ENCODE data around the gene POC1A. TPM values are rescaled to one million over a fixed set of nuclear protein-coding genes. Genes with fewer than 3 reads are reported as not detected.

POC1A gene
- total and polyA plus RNA-seq, 2 donors (not counting 3 experiments of a cell fraction or from before 2014, with no cell fraction given): 14.8 to 19.4 TPM

- DNase-seq (ENCODE audit: low read depth, low spot score): no peak
These were observed 103.7 kb downstream of the POC1A start for GRCh38 chr3:52050571-52050970.

More at GRCh38 chr3:52050571-52050970, 103.7 kb downstream of the POC1A start:
- no peaks in the 10 kb centered on the region for H3K27me3 ChIP-seq (ENCODE audit: control insufficient read depth in 2 of 2, insufficient read depth in 2 of 2, low read length in 2 of 2)
- no TSS peak for BruUV-seq (replicated peaks)
- H3K79me2 ChIP-seq (ENCODE audit: control insufficient read depth, insufficient read depth, low read length): peaks cover 34% of the 10 kb centered on the region
- TF ChIP-seq CTCF (IDR thresholded peaks at IDR 0.05; ENCODE audit: extremely low read depth in 1 of 2, insufficient read depth in 1 of 2, low read depth in 1 of 2, low read length in 2 of 2) (no peak), MAX (IDR thresholded peaks at IDR 0.05; ENCODE audit: insufficient read depth, insufficient read length) (no peak), GATA2 (IDR thresholded peaks at IDR 0.05; ENCODE audit: insufficient read depth, insufficient read length, low read depth, low read length) (no peak), EZH2 (IDR thresholded peaks at IDR 0.05; ENCODE audit: borderline replicate concordance, low read depth, low read length, severe bottlenecking) (no peak), POLR2AphosphoS5 (IDR thresholded peaks at IDR 0.05; ENCODE audit: insufficient read depth, low read depth, low read length) (no peak), MYC (IDR thresholded peaks at IDR 0.05; ENCODE audit: low read depth, low read length) (no peak)
- H4K20me1 ChIP-seq (replicated peaks; ENCODE audit: control insufficient read depth, extremely low read depth, insufficient read depth, low read length): no peaks in the 10 kb centered on the region
- no peak for FAIRE-seq
- no peaks in the 10 kb centered on the region for H3K9me1 ChIP-seq (replicated peaks; ENCODE audit: control insufficient read depth, extremely low read depth, insufficient read depth, low read length)
- H2AFZ ChIP-seq (ENCODE audit: low read depth, low read length): no peak overlapping the region
- ChIA-PET POLR2A (no interaction called here), CTCF (interaction anchor here (0.9 to 9.3 kb wide), 2 partner anchors 11 to 46 kb away, joined by 3 to 260 read pairs; no protein-coding TSS in a partner anchor)
- intact Hi-C loops (cut with micrococcal nuclease): no loop called here
- dilution Hi-C loops (cut with MboI; ENCODE audit: extremely low pct_ligation_motif_present, low sequenced_read_pairs): no loop called here
- no peak overlapping the region for H3K27ac ChIP-seq (ENCODE audit: insufficient read depth, low read depth, low read length)
- H3K4me2 ChIP-seq (ENCODE audit: insufficient read depth, low read length): no peak overlapping the region
- H3K4me1 ChIP-seq (ENCODE audit: control insufficient read depth, extremely low read depth, insufficient read depth, low read length): peaks cover 60% of the 10 kb centered on the region
- no peaks in the 10 kb centered on the region for H3K9me3 ChIP-seq (replicated peaks; ENCODE audit: control insufficient read depth, insufficient read depth, low read length)
- no peak overlapping the region for H3K9ac ChIP-seq (replicated peaks; ENCODE audit: extremely low read depth, insufficient read depth, low read length)
- H3K4me3 ChIP-seq (replicated peaks in 1 of 3; ENCODE audit: insufficient read depth in 1 of 3, low read depth in 1 of 3, low read length in 3 of 3): no peak overlapping the region
- H3K36me3 ChIP-seq (ENCODE audit: control insufficient read depth in 2 of 2, extremely low read depth in 1 of 2, insufficient read depth in 2 of 2, low read length in 2 of 2): peaks cover 0 to 16% of the 10 kb centered on the region in 2 experiments

Measured in endothelial cell of umbilical vein (primary cell).